ENCODE results near the gene TIMM10.

GRCh38 chr11:57523419-57523818 lies 7.1 kb downstream of the TIMM10 start:
- TF ChIP-seq CTCF (IDR thresholded peaks at IDR 0.05; ENCODE audit: insufficient read depth, low read length) (no peak), POLR2AphosphoS5 (IDR thresholded peaks at IDR 0.05; ENCODE audit: low read depth) (no peak), REST (IDR thresholded peaks at IDR 0.05; ENCODE audit: insufficient replicate concordance, low read depth) (no peak)

Data from HL-60 (cell line).